SK-N-SH (cell line): ENCODE data around the gene SCO1. TPM values are rescaled to one million over a fixed set of nuclear protein-coding genes. Genes with fewer than 3 reads are reported as not detected.
A peak's percentile ranks its signal among the peaks of the same experiment; 100 is the strongest.

ENCODE experiments used
- CTCF ChIA-PET: fragments of 300-600, 350-600 bp; formaldehyde crosslinking; extraction: SDS; loops from one replicate; lab custom pipeline; 2021; lab: Yijun Ruan, JAX
- POLR2A ChIA-PET: fragments of 350-600 bp; sonication (Branson Sonifier 250); formaldehyde crosslinking; extraction: SDS; loops from one replicate; lab custom pipeline; 2020; ENCODE audit warnings: antibody characterized with exemption, inconsistent platforms; lab: Yijun Ruan, JAX
- DNase-seq: peaks from one replicate; pipeline ENCODE4 v3.0.0; 2012
- H2AFZ ChIP-seq: fragments of 200-600 bp; sonication (generic); 2 replicates; pipeline ENCODE4 v1.8.1; 2016; ENCODE audit warnings: antibody characterized with exemption, mild to moderate bottlenecking, low read depth
- H3F3A ChIP-seq: fragments of 200-600 bp; sonication (generic); replicated peaks from 2 replicates; pipeline ENCODE3; 2016; ENCODE audit warnings: antibody characterized with exemption, mild to moderate bottlenecking; ENCODE audit not compliant: insufficient read depth
- H3K27ac ChIP-seq, 2 experiments: fragments of 200-500 bp in 1 of 2; fragments of 200-600 bp in 1 of 2; sonication (Bioruptor generic) in 1 of 2; sonication (generic), shearing (Covaris generic) in 1 of 2; 2 replicates each; pipeline versions ENCODE4 v1.5.1 to v1.6.1; 2014 to 2016; ENCODE audit warnings: low read depth in 2 of 2, inconsistent platforms in 1 of 2, low read length in 1 of 2, mild to moderate bottlenecking in 1 of 2, mixed read lengths in 1 of 2
- H3K27me3 ChIP-seq: fragments of 200-600 bp; sonication (generic), shearing (Covaris generic); 2 replicates; pipeline ENCODE4 v1.6.1; 2016; ENCODE audit warnings: mixed run types; ENCODE audit not compliant: insufficient read depth
- H3K36me3 ChIP-seq, 2 experiments: fragments of 200-500 bp in 1 of 2; fragments of 200-600 bp in 1 of 2; sonication (Bioruptor generic) in 1 of 2; sonication (generic) in 1 of 2; replicated peaks in 1 of 2; 2 replicates each; pipeline versions ENCODE3 to v1.5.1; 2014 to 2016; ENCODE audit warnings: low read length in 1 of 2, mild to moderate bottlenecking in 1 of 2; ENCODE audit not compliant: insufficient read depth in 2 of 2, control insufficient read depth in 1 of 2
- H3K4me1 ChIP-seq, 2 experiments: fragments of 200-500 bp in 1 of 2; fragments of 200-600 bp in 1 of 2; sonication (Bioruptor generic) in 1 of 2; sonication (generic), shearing (Covaris generic) in 1 of 2; 2 replicates each; pipeline versions ENCODE4 v1.5.1 to v1.6.1; 2014 to 2016; ENCODE audit warnings: low read depth in 1 of 2, low read length in 1 of 2, mixed run types in 1 of 2; ENCODE audit not compliant: insufficient read depth in 2 of 2, control insufficient read depth in 1 of 2
- H3K4me2 ChIP-seq: fragments of 200-600 bp; sonication (generic), shearing (Covaris generic); 2 replicates; pipeline ENCODE4 v1.6.1; 2017; ENCODE audit warnings: mixed run types
- H3K4me3 ChIP-seq, 2 experiments: fragments of 200-500 bp in 1 of 2; fragments of 200-600 bp in 1 of 2; sonication (Bioruptor generic) in 1 of 2; sonication (generic), shearing (Covaris generic) in 1 of 2; 2 replicates each; pipeline versions ENCODE4 v1.5.1 to v1.8.1; 2014 to 2016; ENCODE audit warnings: low read depth in 2 of 2, inconsistent platforms in 1 of 2, low read length in 1 of 2, mild to moderate bottlenecking in 1 of 2, mixed read lengths in 1 of 2, moderate library complexity in 1 of 2
- H3K79me2 ChIP-seq: fragments of 200-600 bp; sonication (generic); 2 replicates; pipeline ENCODE4 v1.8.1; 2017; ENCODE audit warnings: mild to moderate bottlenecking; ENCODE audit not compliant: insufficient read depth
- H3K9ac ChIP-seq: fragments of 200-600 bp; sonication (generic); 2 replicates; pipeline ENCODE4 v1.6.1; 2017; ENCODE audit warnings: mixed run types
- H3K9me2 ChIP-seq: fragments of 200-600 bp; sonication (generic); 2 replicates; pipeline ENCODE4 v1.6.1; 2017; ENCODE audit warnings: mixed run types
- H3K9me3 ChIP-seq: fragments of 200-600 bp; sonication (generic); 2 replicates; pipeline ENCODE4 v1.6.1; 2017; ENCODE audit warnings: mixed run types, mild to moderate bottlenecking, moderate library complexity
- H4K20me1 ChIP-seq: fragments of 200-600 bp; sonication (generic); 2 replicates; pipeline ENCODE4 v1.6.1; 2017; ENCODE audit warnings: mild to moderate bottlenecking, mixed run types; ENCODE audit not compliant: insufficient read depth
- CTCF ChIP-seq: fragments of 200-600 bp; sonication (generic); IDR thresholded peaks from 2 replicates; pipeline ENCODE4 v1.6.1; 2017; ENCODE audit warnings: antibody characterized with exemption, mild to moderate bottlenecking, moderate library complexity
- ELF1 ChIP-seq: IDR thresholded peaks from 2 replicates; pipeline ENCODE4 v1.4.0; 2012
- EP300 ChIP-seq, 2 experiments: IDR thresholded peaks; 2 replicates each; pipeline versions ENCODE4 v1.4.0 to v1.6.1; 2012; ENCODE audit warnings: borderline replicate concordance in 1 of 2, low read depth in 1 of 2, low read length in 1 of 2
- EZH2phosphoT487 ChIP-seq: fragments of 200-600 bp; sonication (generic); IDR thresholded peaks from 2 replicates; pipeline ENCODE4 v1.6.1; 2017; ENCODE audit warnings: low read depth, mixed run types, mild to moderate bottlenecking, antibody characterized with exemption, moderate library complexity, borderline replicate concordance
- FOSL2 ChIP-seq: IDR thresholded peaks from 2 replicates; pipeline ENCODE4 v1.4.0; 2012; ENCODE audit warnings: low read depth, mild to moderate bottlenecking, moderate library complexity, borderline replicate concordance
- FOXJ3 ChIP-seq: sonication (generic); formaldehyde crosslinking; IDR thresholded peaks from 2 replicates; pipeline ENCODE4 v1.5.1; 2020; ENCODE audit warnings: mild to moderate bottlenecking, missing genetic modification reagents
- FOXM1 ChIP-seq: IDR thresholded peaks from 2 replicates; pipeline ENCODE4 v1.4.0; 2012; ENCODE audit warnings: low read depth, mild to moderate bottlenecking
- GABPA ChIP-seq: IDR thresholded peaks from 2 replicates; pipeline ENCODE4 v1.4.0; 2012; ENCODE audit warnings: low read depth, mild to moderate bottlenecking
- IRF3 ChIP-seq: fragments of 150-350 bp; IDR thresholded peaks from 2 replicates; pipeline ENCODE4 v1.6.1; 2016; ENCODE audit warnings: mild to moderate bottlenecking, low read depth, low read length
- MAX ChIP-seq: IDR thresholded peaks from 2 replicates; pipeline ENCODE4 v1.4.0; 2012; ENCODE audit warnings: low read depth
- MEF2A ChIP-seq: IDR thresholded peaks from 2 replicates; pipeline ENCODE4 v1.4.0; 2012; ENCODE audit warnings: low read depth, borderline replicate concordance
- MXI1 ChIP-seq: IDR thresholded peaks from 2 replicates; pipeline ENCODE4 v1.6.1; 2012; ENCODE audit warnings: mild to moderate bottlenecking, low read depth, low read length, improper control_type of control experiment
- NRF1 ChIP-seq: IDR thresholded peaks from 2 replicates; pipeline ENCODE4 v1.6.1; 2012; ENCODE audit warnings: low read depth, mild to moderate bottlenecking, low read length
- RAD21 ChIP-seq: IDR thresholded peaks from 2 replicates; pipeline ENCODE4 v1.6.1; 2012; ENCODE audit warnings: mild to moderate bottlenecking, low read length
- SIN3A ChIP-seq: IDR thresholded peaks from 2 replicates; pipeline ENCODE4 v1.6.1; 2012; ENCODE audit warnings: low read depth, mild to moderate bottlenecking, low read length, moderate library complexity, borderline replicate concordance
- TAF1 ChIP-seq: IDR thresholded peaks from 2 replicates; pipeline ENCODE4 v1.6.1; 2012; ENCODE audit warnings: low read depth, mild to moderate bottlenecking, low read length, moderate library complexity, borderline replicate concordance
- TEAD4 ChIP-seq: IDR thresholded peaks from 2 replicates; pipeline ENCODE4 v1.4.0; 2012; ENCODE audit warnings: mild to moderate bottlenecking, borderline replicate concordance; ENCODE audit not compliant: insufficient read depth
- USF2 ChIP-seq: fragments of 150-350 bp; IDR thresholded peaks from 2 replicates; pipeline ENCODE4 v1.6.1; 2017; ENCODE audit warnings: antibody characterized with exemption, low read length, low read depth, borderline replicate concordance
- ZBTB33 ChIP-seq: IDR thresholded peaks from 2 replicates; pipeline ENCODE4 v1.4.0; 2012; ENCODE audit warnings: low read depth, borderline replicate concordance
- WGBS: methylation state at CpG from one replicate; pipeline ENCODE4 v1.1.6; 2017; ENCODE audit warnings: low lambda C conversion rate; 5-methylcytosine and 5-hydroxymethylcytosine counted together
- polyA plus RNA-seq, 3 experiments: library from polyadenylated mRNA; depleted of rRNA; stranded (reverse); fragments of >200 nt; gene quantifications; 2 replicates each; pipeline ENCODE4 v1.2.3, GENCODE V29; 2012

Gene SCO1
- polyA plus RNA-seq, 1 of the 3 experiments (the other 2 are of a cell fraction), result 28.6 TPM

- Histone ChIP-seq H3K27ac (no peak overlapping the region), H3K4me2 (no peak overlapping the region), H3K27me3 (no peaks in the 10 kb centered on the region; the same call in 1 of the 2 replicates), H3K79me2 (no peaks in the 10 kb centered on the region), H3F3A (no peaks in the 10 kb centered on the region), H3K4me1 (no peaks in the 10 kb centered on the region), H3K36me3 (peaks cover 0 to 2% of the 10 kb centered on the region in 2 experiments), H3K4me3 (no peak overlapping the region), H2AFZ (no peak overlapping the region), H3K9ac (no peak overlapping the region), H4K20me1 (no peaks in the 10 kb centered on the region), H3K9me2 (no peaks in the 10 kb centered on the region), H3K9me3 (no peaks in the 10 kb centered on the region)
- POLR2A ChIA-PET, result no interaction called here
- CTCF ChIA-PET, result interaction anchor here (0.6 to 10.1 kb wide), 8 partner anchors 10 to 1308 kb away, joined by 3 to 155 read pairs (median 4); no protein-coding TSS in a partner anchor
- WGBS, result 78% methylated on average over 13 of the region's 13 CpGs
- peak; percentile 39 for DNase-seq
- TF ChIP-seq MEF2A (no peak), SIN3A (no peak), NRF1 (no peak), CTCF (peak; percentile 51), TAF1 (no peak), TEAD4 (no peak)
These were observed 68.6 kb downstream of the SCO1 start for GRCh38 chr17:10628756-10629155.

GRCh38 chr17:10626390-10626789, 70.9 kb downstream of the SCO1 start:
- no peak overlapping the region for H3K9ac ChIP-seq
- WGBS, result 46% methylated on average over 9 of the region's 9 CpGs
- no peaks in the 10 kb centered on the region; the same call in 1 of the 2 replicates for H3K27me3 ChIP-seq
- CTCF ChIA-PET, result interaction anchor here (0.8 to 2.2 kb wide), 4 partner anchors 8 to 21 kb away, joined by 3 to 14 read pairs (median 4); no protein-coding TSS in a partner anchor
- no peaks in the 10 kb centered on the region for H3K9me2 ChIP-seq
- no peaks in the 10 kb centered on the region for H3K79me2 ChIP-seq
- H3K9me3 ChIP-seq, result no peaks in the 10 kb centered on the region
- no peaks in the 10 kb centered on the region for H3K4me1 ChIP-seq
- no peaks in the 10 kb centered on the region for H4K20me1 ChIP-seq
- peaks cover 0 to 2% of the 10 kb centered on the region in 2 experiments for H3K36me3 ChIP-seq
- no peak for DNase-seq
- no peak overlapping the region for H3K4me2 ChIP-seq
- POLR2A ChIA-PET, result no interaction called here
- no peak overlapping the region for H3K27ac ChIP-seq
- H2AFZ ChIP-seq, result no peak overlapping the region
- H3F3A ChIP-seq, result no peaks in the 10 kb centered on the region
- H3K4me3 ChIP-seq, result no peak overlapping the region
- no peak for TF ChIP-seq EZH2phosphoT487
- no peak for TF ChIP-seq MEF2A
- no peak for TF ChIP-seq MXI1
- TF ChIP-seq EP300 (IDR thresholded peaks at IDR 0.05; ENCODE audit: borderline replicate concordance in 1 of 2, low read depth in 1 of 2, low read length in 1 of 2), result no peak
- no peak for TF ChIP-seq RAD21
- TF ChIP-seq FOXM1, result no peak
- TF ChIP-seq FOSL2, result no peak
- no peak for TF ChIP-seq MAX
- TF ChIP-seq GABPA, result no peak
- no peak for TF ChIP-seq CTCF
- TF ChIP-seq IRF3, result no peak
- TF ChIP-seq USF2, result no peak
- TF ChIP-seq ZBTB33, result no peak
- TF ChIP-seq ELF1, result no peak
- no peak for TF ChIP-seq NRF1
- TF ChIP-seq FOXJ3 (CRISPR knock-in tag), result no peak
